ENCODE data around the gene TEKT1. TPM values are rescaled to one million over a fixed set of nuclear protein-coding genes. Genes with fewer than 3 reads are reported as not detected.
"Not testable (repeated sequence)": the region's sequence is repeated elsewhere in the genome, so short reads cannot be mapped to it uniquely, and the experiment has no call there.

TEKT1 gene
- total RNA-seq, 1 donor from 2014 or later = not detected

DNA sequence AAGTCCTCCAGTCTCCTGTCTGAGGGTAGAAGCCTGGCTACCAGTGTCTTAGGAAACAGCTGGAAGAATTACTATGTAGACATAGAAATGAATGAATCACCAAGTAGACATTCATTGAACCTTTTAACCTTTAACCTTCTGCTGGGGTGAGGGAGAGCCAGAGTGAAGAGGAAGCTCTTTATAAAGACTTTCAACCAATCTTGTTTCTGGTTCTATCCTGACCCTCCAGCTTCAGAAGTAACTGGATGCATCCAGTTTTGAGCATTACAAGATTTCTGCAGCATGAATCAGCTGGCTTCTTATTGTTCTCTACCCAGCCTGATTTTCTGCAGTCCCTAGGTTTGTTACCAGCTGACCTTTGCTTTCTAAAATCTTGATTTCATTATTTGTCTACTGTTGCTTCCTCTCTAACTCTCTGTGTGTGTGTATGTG is 8.5 kb downstream of the TEKT1 start:
- no peaks in the 10 kb centered on the region for H3K27me3 ChIP-seq (ENCODE audit: control insufficient read depth, insufficient read depth, low read length)
- no peaks in the 10 kb centered on the region for H3K36me3 ChIP-seq (ENCODE audit: control insufficient read depth, insufficient read depth, low read length)
- FAIRE-seq = peak; percentile 81
- DNase-seq (ENCODE audit: low read depth) = peak; percentile 81
- no peak overlapping the region for H3K4me3 ChIP-seq (ENCODE audit: low read depth, low read length)
- TF ChIP-seq, protein P1, sequence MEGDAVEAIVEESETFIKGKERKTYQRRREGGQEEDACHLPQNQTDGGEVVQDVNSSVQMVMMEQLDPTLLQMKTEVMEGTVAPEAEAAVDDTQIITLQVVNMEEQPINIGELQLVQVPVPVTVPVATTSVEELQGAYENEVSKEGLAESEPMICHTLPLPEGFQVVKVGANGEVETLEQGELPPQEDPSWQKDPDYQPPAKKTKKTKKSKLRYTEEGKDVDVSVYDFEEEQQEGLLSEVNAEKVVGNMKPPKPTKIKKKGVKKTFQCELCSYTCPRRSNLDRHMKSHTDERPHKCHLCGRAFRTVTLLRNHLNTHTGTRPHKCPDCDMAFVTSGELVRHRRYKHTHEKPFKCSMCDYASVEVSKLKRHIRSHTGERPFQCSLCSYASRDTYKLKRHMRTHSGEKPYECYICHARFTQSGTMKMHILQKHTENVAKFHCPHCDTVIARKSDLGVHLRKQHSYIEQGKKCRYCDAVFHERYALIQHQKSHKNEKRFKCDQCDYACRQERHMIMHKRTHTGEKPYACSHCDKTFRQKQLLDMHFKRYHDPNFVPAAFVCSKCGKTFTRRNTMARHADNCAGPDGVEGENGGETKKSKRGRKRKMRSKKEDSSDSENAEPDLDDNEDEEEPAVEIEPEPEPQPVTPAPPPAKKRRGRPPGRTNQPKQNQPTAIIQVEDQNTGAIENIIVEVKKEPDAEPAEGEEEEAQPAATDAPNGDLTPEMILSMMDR (IDR thresholded peaks at IDR 0.05; ENCODE audit: insufficient read depth, low read length, severe bottlenecking) = no peak

DNA sequence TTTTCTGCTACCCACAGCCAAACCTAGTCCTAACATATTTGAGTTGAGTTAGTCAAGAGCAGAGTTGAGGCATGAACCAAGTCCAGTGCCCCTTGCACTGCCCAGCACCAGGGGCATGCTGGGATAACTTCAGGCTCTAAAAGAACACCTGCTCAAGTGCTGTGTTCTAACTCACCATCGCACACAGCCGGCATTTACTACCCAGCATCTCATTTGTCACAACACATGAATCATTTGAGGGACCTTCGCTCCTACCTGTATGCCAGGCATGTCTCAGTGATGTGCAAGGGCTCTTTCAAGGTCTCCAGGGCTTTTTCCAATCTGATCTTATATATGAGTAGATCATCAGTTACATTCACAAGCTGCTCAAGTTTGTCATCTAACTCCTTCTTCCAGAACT is 12.6 kb downstream of the TEKT1 start:
- no peaks in the 10 kb centered on the region for H3K36me3 ChIP-seq (ENCODE audit: control insufficient read depth, insufficient read depth, low read length)
- FAIRE-seq = no peak
- no peak for DNase-seq (ENCODE audit: low read depth)
- TF ChIP-seq, protein P1 (IDR thresholded peaks at IDR 0.05; ENCODE audit: insufficient read depth, low read length, severe bottlenecking) = no peak
- H3K27me3 ChIP-seq (ENCODE audit: control insufficient read depth, insufficient read depth, low read length) = no peaks in the 10 kb centered on the region
- no peak overlapping the region for H3K4me3 ChIP-seq (ENCODE audit: low read depth, low read length)

DNA sequence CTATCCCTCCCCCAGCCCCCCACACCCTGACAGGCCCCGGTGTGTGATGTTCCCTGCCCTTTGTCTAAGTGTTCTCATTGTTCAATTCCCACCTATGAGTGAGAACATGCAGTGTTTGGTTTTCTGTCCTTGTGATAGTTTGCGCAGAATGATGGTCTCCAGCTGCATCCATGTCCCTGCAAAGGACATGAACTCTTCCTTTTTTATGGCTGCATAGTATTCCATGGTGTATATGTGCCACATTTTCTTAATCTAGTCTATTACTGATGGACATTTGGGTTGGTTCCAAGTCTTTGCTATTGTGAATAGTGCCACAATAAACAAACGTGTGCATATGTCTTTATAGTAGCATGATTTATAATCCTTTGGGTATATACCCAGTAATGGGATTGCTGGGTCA is 15.2 kb downstream of the TEKT1 start:
- DNase-seq (ENCODE audit: low read depth); FAIRE-seq; H3K4me3 ChIP-seq (ENCODE audit: low read depth, low read length); H3K27me3 ChIP-seq (ENCODE audit: control insufficient read depth, insufficient read depth, low read length); H3K36me3 ChIP-seq (ENCODE audit: control insufficient read depth, insufficient read depth, low read length): not testable (repeated sequence)

DNA sequence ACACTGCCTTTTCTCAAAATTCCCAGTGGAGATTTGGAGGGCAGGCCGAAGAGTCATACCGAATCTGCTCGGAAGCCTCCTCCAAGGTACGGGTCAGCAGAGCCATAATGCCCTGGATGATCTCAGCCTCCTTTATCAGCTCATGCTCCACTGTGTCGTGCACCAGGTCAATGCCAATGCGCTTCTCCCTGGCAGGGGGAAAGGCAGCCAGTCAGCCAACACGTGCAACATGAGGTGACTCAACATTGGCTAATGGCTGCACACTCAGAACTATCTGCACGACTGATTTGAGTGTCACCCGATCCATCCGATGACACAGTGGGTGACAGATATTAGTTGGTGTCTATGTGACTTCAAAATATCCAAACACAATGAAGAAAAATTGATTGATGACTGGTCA is 15.8 kb downstream of the TEKT1 start:
- Histone ChIP-seq H3K27me3 (ENCODE audit: control insufficient read depth, insufficient read depth, low read length) (no peaks in the 10 kb centered on the region), H3K4me3 (ENCODE audit: low read depth, low read length) (no peak overlapping the region), H3K36me3 (ENCODE audit: control insufficient read depth, insufficient read depth, low read length) (no peaks in the 10 kb centered on the region)
- TF ChIP-seq, protein P1 (IDR thresholded peaks at IDR 0.05; ENCODE audit: insufficient read depth, low read length, severe bottlenecking) = no peak
- DNase-seq (ENCODE audit: low read depth) (no peak), FAIRE-seq (peak; percentile 96)

DNA sequence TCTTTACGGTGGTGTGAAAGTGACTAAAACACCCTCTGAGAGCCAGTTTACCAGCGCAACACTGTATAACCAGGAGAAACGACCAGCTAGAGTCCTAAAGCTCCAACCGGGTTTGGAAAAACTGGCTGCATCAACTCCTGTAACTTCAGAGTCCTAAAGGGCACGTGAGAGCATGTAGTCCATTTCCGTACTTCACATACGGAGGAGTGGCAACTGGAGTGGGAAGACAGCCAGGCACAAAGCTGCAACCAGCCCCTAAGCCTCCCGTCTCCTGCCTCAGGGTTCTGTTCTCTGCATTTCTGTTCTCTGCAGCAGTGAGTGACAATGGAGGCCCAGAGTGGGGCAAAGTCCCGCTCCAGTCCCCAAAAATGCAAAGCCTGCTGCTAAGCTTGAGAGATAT is 19.2 kb downstream of the TEKT1 start:
- FAIRE-seq (no peak), DNase-seq (ENCODE audit: low read depth) (no peak)
- TF ChIP-seq, protein P1 (IDR thresholded peaks at IDR 0.05; ENCODE audit: insufficient read depth, low read length, severe bottlenecking) = no peak
- no peak overlapping the region for H3K4me3 ChIP-seq (ENCODE audit: low read depth, low read length)
- H3K27me3 ChIP-seq (ENCODE audit: control insufficient read depth, insufficient read depth, low read length) = no peaks in the 10 kb centered on the region
- H3K36me3 ChIP-seq (ENCODE audit: control insufficient read depth, insufficient read depth, low read length) = no peaks in the 10 kb centered on the region

DNA sequence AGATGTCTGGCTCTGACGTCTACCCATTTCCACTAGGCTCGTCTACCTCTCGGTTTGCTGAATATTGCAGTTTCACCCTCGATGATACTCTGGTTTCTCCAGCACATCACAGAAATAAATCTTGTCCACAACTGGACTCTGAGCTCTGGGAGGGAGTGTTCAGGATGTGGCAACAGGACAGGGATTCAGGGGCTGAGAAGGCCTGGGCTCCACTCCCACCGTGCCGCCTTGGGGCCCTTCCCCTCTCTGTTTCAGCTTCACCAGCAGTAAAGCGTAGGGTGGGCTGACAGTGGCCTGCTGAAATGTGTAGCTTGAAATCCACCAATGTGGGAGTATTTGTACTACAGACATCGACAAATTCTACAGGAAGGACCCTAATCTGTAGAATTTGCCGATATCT is 20.0 kb downstream of the TEKT1 start:
- TF ChIP-seq, protein P1 (IDR thresholded peaks at IDR 0.05; ENCODE audit: insufficient read depth, low read length, severe bottlenecking) = no peak
- no peaks in the 10 kb centered on the region for H3K27me3 ChIP-seq (ENCODE audit: control insufficient read depth, insufficient read depth, low read length)
- H3K36me3 ChIP-seq (ENCODE audit: control insufficient read depth, insufficient read depth, low read length) = no peaks in the 10 kb centered on the region
- FAIRE-seq = no peak
- H3K4me3 ChIP-seq (ENCODE audit: low read depth, low read length) = no peak overlapping the region
- DNase-seq (ENCODE audit: low read depth) = no peak

Measured in bronchial epithelial cell (primary cell).